Measurements from ENCODE around the gene NOG.

Gene NOG

GRCh38 chr17:56593646-56594319 is at the start of gene NOG:
NOG (plus strand) TSS chr17:56593699; CDS start chr17:56594224, 525 bp downstream.
- DNase-seq = peak in 10 of 14 donors; percentile 20 to 77 (median 55)

GRCh38 chr17:56545106-56545505 is 48.4 kb upstream of the NOG start:
- no peak for DNase-seq

- DNase-seq = no peak
These were observed 47.6 kb upstream of the NOG start for GRCh38 chr17:56545930-56546329.

- no peak for DNase-seq
These were observed 44.8 kb upstream of the NOG start for GRCh38 chr17:56548661-56549060.

GRCh38 chr17:56549501-56549900 is 44.0 kb upstream of the NOG start:
- DNase-seq = no peak

- DNase-seq = no peak
These were observed 35.8 kb upstream of the NOG start for GRCh38 chr17:56557682-56558081.

- no peak for DNase-seq
These were observed 35.4 kb upstream of the NOG start for GRCh38 chr17:56558088-56558487.

- no peak for DNase-seq
These were observed 23.3 kb upstream of the NOG start for GRCh38 chr17:56570199-56570598.

GRCh38 chr17:56571456-56571855 is 22.0 kb upstream of the NOG start:
- DNase-seq = no peak

GRCh38 chr17:56577190-56577842 is 16.2 kb upstream of the NOG start:
- DNase-seq = no peak

- no peak for DNase-seq
These were observed 15.7 kb upstream of the NOG start for GRCh38 chr17:56577843-56578204.

GRCh38 chr17:56581635-56582627 is 11.6 kb upstream of the NOG start:
- DNase-seq = no peak

GRCh38 chr17:56583772-56584171 is 9.7 kb upstream of the NOG start:
- DNase-seq = no peak

GRCh38 chr17:56587298-56587697 is 6.2 kb upstream of the NOG start:
- DNase-seq = no peak

- peak in 12 of 14 donors; percentile 11 to 76 (median 40) for DNase-seq
These were observed 913 bp upstream of the NOG start for GRCh38 chr17:56592487-56593085.

GRCh38 chr17:56593086-56593645 is 333 bp upstream of the NOG start:
- peak in 11 of 14 donors; percentile 18 to 77 (median 55) for DNase-seq

GRCh38 chr17:56594320-56595107 is 1.0 kb downstream of the NOG start:
- no peak for DNase-seq

- no peak for DNase-seq
These were observed 1.6 kb downstream of the NOG start for GRCh38 chr17:56595108-56595418.

- DNase-seq = peak in 1 of 14 donors; percentile 22
These were observed 2.6 kb downstream of the NOG start for GRCh38 chr17:56595831-56596690.

- DNase-seq = no peak
These were observed 3.4 kb downstream of the NOG start for GRCh38 chr17:56596691-56597494.
